ENCODE results near the gene GRK1.

GRK1 gene

GRCh38 chr13:113632706-113633484 lies 34.1 kb upstream of the GRK1 start:
- Histone ChIP-seq H3K4me3 (ENCODE audit: insufficient read depth, low read depth, low read length, poor library complexity, severe bottlenecking) (no peak overlapping the region), H3K4me1 (ENCODE audit: control insufficient read depth, insufficient read depth, low read length, poor library complexity, severe bottlenecking) (no peaks in the 10 kb centered on the region), H3K27ac (ENCODE audit: insufficient read depth, low read length, poor library complexity, severe bottlenecking) (no peak overlapping the region), H3K27me3 (replicated peaks; ENCODE audit: control insufficient read depth, insufficient read depth, low read length, poor library complexity, severe bottlenecking) (no peaks in the 10 kb centered on the region), H3K36me3 (ENCODE audit: control insufficient read depth, insufficient read depth, low read length) (peaks cover 48% of the 10 kb centered on the region), H3K9me3 (ENCODE audit: control insufficient read depth, low read length) (no peaks in the 10 kb centered on the region)
- DNase-seq: no peak

- Histone ChIP-seq H3K36me3 (ENCODE audit: control insufficient read depth, insufficient read depth, low read length) (peaks cover 53% of the 10 kb centered on the region), H3K27me3 (replicated peaks; ENCODE audit: control insufficient read depth, insufficient read depth, low read length, poor library complexity, severe bottlenecking) (no peaks in the 10 kb centered on the region), H3K4me3 (ENCODE audit: insufficient read depth, low read depth, low read length, poor library complexity, severe bottlenecking) (no peak overlapping the region), H3K9me3 (ENCODE audit: control insufficient read depth, low read length) (no peaks in the 10 kb centered on the region), H3K4me1 (ENCODE audit: control insufficient read depth, insufficient read depth, low read length, poor library complexity, severe bottlenecking) (no peaks in the 10 kb centered on the region), H3K27ac (ENCODE audit: insufficient read depth, low read length, poor library complexity, severe bottlenecking) (no peak overlapping the region)
- DNase-seq: no peak
Observed at GRCh38 chr13:113633485-113633873, 33.5 kb upstream of the GRK1 start.

- no peak for DNase-seq
- no peaks in the 10 kb centered on the region for H3K4me1 ChIP-seq (ENCODE audit: control insufficient read depth, insufficient read depth, low read length, poor library complexity, severe bottlenecking)
- H3K27me3 ChIP-seq (replicated peaks; ENCODE audit: control insufficient read depth, insufficient read depth, low read length, poor library complexity, severe bottlenecking): no peaks in the 10 kb centered on the region
- no peak overlapping the region for H3K4me3 ChIP-seq (ENCODE audit: insufficient read depth, low read depth, low read length, poor library complexity, severe bottlenecking)
- H3K36me3 ChIP-seq (ENCODE audit: control insufficient read depth, insufficient read depth, low read length): peaks cover 60% of the 10 kb centered on the region
- H3K27ac ChIP-seq (ENCODE audit: insufficient read depth, low read length, poor library complexity, severe bottlenecking): no peak overlapping the region
- no peaks in the 10 kb centered on the region for H3K9me3 ChIP-seq (ENCODE audit: control insufficient read depth, low read length)
Observed at GRCh38 chr13:113634279-113635047, 32.6 kb upstream of the GRK1 start.

GRCh38 chr13:113635048-113635420 lies 32.0 kb upstream of the GRK1 start:
- no peak overlapping the region for H3K27ac ChIP-seq (ENCODE audit: insufficient read depth, low read length, poor library complexity, severe bottlenecking)
- H3K4me1 ChIP-seq (ENCODE audit: control insufficient read depth, insufficient read depth, low read length, poor library complexity, severe bottlenecking): no peaks in the 10 kb centered on the region
- no peak overlapping the region for H3K4me3 ChIP-seq (ENCODE audit: insufficient read depth, low read depth, low read length, poor library complexity, severe bottlenecking)
- no peaks in the 10 kb centered on the region for H3K9me3 ChIP-seq (ENCODE audit: control insufficient read depth, low read length)
- peaks cover 64% of the 10 kb centered on the region for H3K36me3 ChIP-seq (ENCODE audit: control insufficient read depth, insufficient read depth, low read length)
- no peaks in the 10 kb centered on the region for H3K27me3 ChIP-seq (replicated peaks; ENCODE audit: control insufficient read depth, insufficient read depth, low read length, poor library complexity, severe bottlenecking)
- no peak for DNase-seq

GRCh38 chr13:113635709-113636108 lies 31.3 kb upstream of the GRK1 start:
- no peaks in the 10 kb centered on the region for H3K9me3 ChIP-seq (ENCODE audit: control insufficient read depth, low read length)
- no peaks in the 10 kb centered on the region for H3K4me1 ChIP-seq (ENCODE audit: control insufficient read depth, insufficient read depth, low read length, poor library complexity, severe bottlenecking)
- no peaks in the 10 kb centered on the region for H3K27me3 ChIP-seq (replicated peaks; ENCODE audit: control insufficient read depth, insufficient read depth, low read length, poor library complexity, severe bottlenecking)
- DNase-seq: no peak
- H3K27ac ChIP-seq (ENCODE audit: insufficient read depth, low read length, poor library complexity, severe bottlenecking): no peak overlapping the region
- H3K4me3 ChIP-seq (ENCODE audit: insufficient read depth, low read depth, low read length, poor library complexity, severe bottlenecking): no peak overlapping the region
- H3K36me3 ChIP-seq (ENCODE audit: control insufficient read depth, insufficient read depth, low read length): peaks cover 64% of the 10 kb centered on the region

GRCh38 chr13:113636266-113636963 lies 30.6 kb upstream of the GRK1 start:
- Histone ChIP-seq H3K4me1 (ENCODE audit: control insufficient read depth, insufficient read depth, low read length, poor library complexity, severe bottlenecking) (no peaks in the 10 kb centered on the region), H3K9me3 (ENCODE audit: control insufficient read depth, low read length) (no peaks in the 10 kb centered on the region), H3K4me3 (ENCODE audit: insufficient read depth, low read depth, low read length, poor library complexity, severe bottlenecking) (no peak overlapping the region), H3K36me3 (ENCODE audit: control insufficient read depth, insufficient read depth, low read length) (peaks cover 58% of the 10 kb centered on the region), H3K27ac (ENCODE audit: insufficient read depth, low read length, poor library complexity, severe bottlenecking) (no peak overlapping the region), H3K27me3 (replicated peaks; ENCODE audit: control insufficient read depth, insufficient read depth, low read length, poor library complexity, severe bottlenecking) (no peaks in the 10 kb centered on the region)
- no peak for DNase-seq

- H3K4me3 ChIP-seq (ENCODE audit: insufficient read depth, low read depth, low read length, poor library complexity, severe bottlenecking): no peak overlapping the region
- no peaks in the 10 kb centered on the region for H3K4me1 ChIP-seq (ENCODE audit: control insufficient read depth, insufficient read depth, low read length, poor library complexity, severe bottlenecking)
- no peaks in the 10 kb centered on the region for H3K27me3 ChIP-seq (replicated peaks; ENCODE audit: control insufficient read depth, insufficient read depth, low read length, poor library complexity, severe bottlenecking)
- H3K27ac ChIP-seq (ENCODE audit: insufficient read depth, low read length, poor library complexity, severe bottlenecking): no peak overlapping the region
- no peak for DNase-seq
- peaks cover 50% of the 10 kb centered on the region for H3K36me3 ChIP-seq (ENCODE audit: control insufficient read depth, insufficient read depth, low read length)
- H3K9me3 ChIP-seq (ENCODE audit: control insufficient read depth, low read length): no peaks in the 10 kb centered on the region
Observed at GRCh38 chr13:113637262-113638160, 29.5 kb upstream of the GRK1 start.

- H3K27ac ChIP-seq (ENCODE audit: insufficient read depth, low read length, poor library complexity, severe bottlenecking): no peak overlapping the region
- no peaks in the 10 kb centered on the region for H3K4me1 ChIP-seq (ENCODE audit: control insufficient read depth, insufficient read depth, low read length, poor library complexity, severe bottlenecking)
- no peak for DNase-seq
- H3K4me3 ChIP-seq (ENCODE audit: insufficient read depth, low read depth, low read length, poor library complexity, severe bottlenecking): no peak overlapping the region
- no peaks in the 10 kb centered on the region for H3K9me3 ChIP-seq (ENCODE audit: control insufficient read depth, low read length)
- no peaks in the 10 kb centered on the region for H3K27me3 ChIP-seq (replicated peaks; ENCODE audit: control insufficient read depth, insufficient read depth, low read length, poor library complexity, severe bottlenecking)
- peaks cover 50% of the 10 kb centered on the region for H3K36me3 ChIP-seq (ENCODE audit: control insufficient read depth, insufficient read depth, low read length)
Observed at GRCh38 chr13:113638173-113638746, 28.8 kb upstream of the GRK1 start.

- Histone ChIP-seq H3K9me3 (ENCODE audit: control insufficient read depth, low read length) (no peaks in the 10 kb centered on the region), H3K4me3 (ENCODE audit: insufficient read depth, low read depth, low read length, poor library complexity, severe bottlenecking) (no peak overlapping the region), H3K36me3 (ENCODE audit: control insufficient read depth, insufficient read depth, low read length) (peaks cover 50% of the 10 kb centered on the region), H3K27ac (ENCODE audit: insufficient read depth, low read length, poor library complexity, severe bottlenecking) (no peak overlapping the region), H3K27me3 (replicated peaks; ENCODE audit: control insufficient read depth, insufficient read depth, low read length, poor library complexity, severe bottlenecking) (no peaks in the 10 kb centered on the region), H3K4me1 (ENCODE audit: control insufficient read depth, insufficient read depth, low read length, poor library complexity, severe bottlenecking) (no peaks in the 10 kb centered on the region)
- DNase-seq: no peak
Observed at GRCh38 chr13:113638806-113639205, 28.2 kb upstream of the GRK1 start.

All from effector memory CD4-positive, alpha-beta T cell (primary cell).